ENCODE measurements around the gene OR4K14.
"Not testable (repeated sequence)": the region's sequence is repeated elsewhere in the genome, so short reads cannot be mapped to it uniquely, and the experiment has no call there.

Gene OR4K14

GRCh38 chr14:20019257-20019865 lies at the start of gene OR4K14:
Gene OR4K14 (minus strand): TSS chr14:20019307. CDS start chr14:20015193, 4,114 bp downstream.
- DNase-seq: no peak

- no peak for DNase-seq
Observed at GRCh38 chr14:20059745-20060144, 40.6 kb upstream of the OR4K14 start, which contains the start of gene OR4L1. Gene OR4L1 (plus strand): TSS chr14:20060045. CDS start chr14:20060045, 0 bp downstream.

- DNase-seq: no peak
Observed at GRCh38 chr14:20048202-20048601, 29.1 kb upstream of the OR4K14 start.

- no peak for DNase-seq
Observed at GRCh38 chr14:20044243-20044642, 25.1 kb upstream of the OR4K14 start.

GRCh38 chr14:20035938-20036337 lies 16.8 kb upstream of the OR4K14 start, which contains the start of gene OR4K13:
Gene OR4K13 (minus strand): TSS chr14:20036038. CDS start chr14:20034758, 1,280 bp downstream.
- DNase-seq: no peak

- no peak for DNase-seq
Observed at GRCh38 chr14:20035449-20035848, 16.3 kb upstream of the OR4K14 start.

GRCh38 chr14:20031058-20031457 lies 12.0 kb upstream of the OR4K14 start:
- no peak for DNase-seq

GRCh38 chr14:20008156-20008555 lies 11.0 kb downstream of the OR4K14 start:
- DNase-seq: no peak

GRCh38 chr14:20002319-20002718 lies 16.8 kb downstream of the OR4K14 start:
- DNase-seq: no peak

- DNase-seq: no peak
Observed at GRCh38 chr14:20001863-20002262, 17.2 kb downstream of the OR4K14 start, which contains the start of gene OR4Q2. Gene OR4Q2 (plus strand): TSS chr14:20002163.

GRCh38 chr14:19993438-19993837 lies 25.7 kb downstream of the OR4K14 start:
- DNase-seq: no peak

GRCh38 chr14:19975291-19975690 lies 43.8 kb downstream of the OR4K14 start, which contains the start of gene OR4K15:
Gene OR4K15 (plus strand): TSS chr14:19975591. CDS start chr14:19975591, 0 bp downstream.
- DNase-seq: no peak

- DNase-seq: peak; percentile 41
Observed at GRCh38 chr14:19974844-19975243, 44.3 kb downstream of the OR4K14 start.

GRCh38 chr14:19969735-19970134 lies 49.4 kb downstream of the OR4K14 start:
- DNase-seq: not testable (repeated sequence)
